GM23338 (cell line): ENCODE measurements around the gene ESYT1. TPM values are rescaled to one million over a fixed set of nuclear protein-coding genes. Genes with fewer than 3 reads are reported as not detected.

ENCODE experiments used
- ATAC-seq: fragments of 200-7000 bp; cut with Tn5 transposase; 3 replicates; pipeline ENCODE4 v1.9.1; 2020
- DNase-seq: peaks from one replicate; pipeline ENCODE4 v3.0.0-alpha.2; 2015; ENCODE audit warnings: low spot score
- H2AFZ ChIP-seq: fragments of 200-600 bp; sonication (generic); 2 replicates; pipeline ENCODE4 v1.8.0; 2016; ENCODE audit warnings: antibody characterized with exemption, mild to moderate bottlenecking, moderate library complexity
- H3F3A ChIP-seq: fragments of 200-600 bp; sonication (generic); replicated peaks from 2 replicates; pipeline ENCODE4 v1.8.0; 2017; ENCODE audit warnings: antibody characterized with exemption, mixed run types, low read depth
- H3K27ac ChIP-seq: fragments of 200-600 bp; sonication (generic); 2 replicates; pipeline ENCODE4 v1.6.1; 2016; ENCODE audit warnings: low read depth
- H3K27me3 ChIP-seq: fragments of 200-600 bp; sonication (generic); 2 replicates; pipeline ENCODE4 v1.8.0; 2016; ENCODE audit warnings: mild to moderate bottlenecking, mixed run types, moderate library complexity; ENCODE audit not compliant: insufficient read depth
- H3K36me3 ChIP-seq: fragments of 200-600 bp; sonication (generic); 2 replicates; pipeline ENCODE4 v1.8.0; 2016; ENCODE audit warnings: mild to moderate bottlenecking; ENCODE audit not compliant: insufficient read depth
- H3K4me1 ChIP-seq: fragments of 200-600 bp; sonication (generic); 2 replicates; pipeline ENCODE4 v1.8.0; 2016; ENCODE audit warnings: mild to moderate bottlenecking, moderate library complexity; ENCODE audit not compliant: insufficient read depth
- H3K4me2 ChIP-seq: fragments of 200-600 bp; sonication (generic); 2 replicates; pipeline ENCODE4 v1.7.1; 2017; ENCODE audit warnings: mixed run types
- H3K4me3 ChIP-seq: fragments of 200-600 bp; sonication (generic); 2 replicates; pipeline ENCODE4 v1.6.1; 2016; ENCODE audit warnings: mixed run types
- H3K79me2 ChIP-seq: fragments of 200-600 bp; sonication (generic); replicated peaks from 2 replicates; pipeline ENCODE4 v1.8.0; 2017; ENCODE audit warnings: mild to moderate bottlenecking; ENCODE audit not compliant: insufficient read depth
- H3K9me2 ChIP-seq: fragments of 200-600 bp; sonication (generic); 2 replicates; pipeline ENCODE4 v1.8.0; 2017; ENCODE audit not compliant: insufficient read depth
- H4K20me1 ChIP-seq: fragments of 200-600 bp; sonication (generic); replicated peaks from 2 replicates; pipeline ENCODE4 v1.8.0; 2017; ENCODE audit warnings: mild to moderate bottlenecking; ENCODE audit not compliant: insufficient read depth
- H3K27ac Mint-ChIP-seq: 2 replicates; pipeline ENCODE4 v1.8.0; 2020; ENCODE audit warnings: inconsistent platforms, mild to moderate bottlenecking, moderate library complexity, mixed read lengths
- H3K27me3 Mint-ChIP-seq: 3 replicates; pipeline ENCODE4 v1.8.0; 2022; ENCODE audit warnings: low read depth, mild to moderate bottlenecking, moderate library complexity, mixed read lengths, inconsistent platforms; ENCODE audit not compliant: insufficient read depth, poor library complexity
- H3K36me3 Mint-ChIP-seq: 3 replicates; pipeline ENCODE4 v1.8.0; 2021; ENCODE audit warnings: low read depth, mild to moderate bottlenecking, inconsistent platforms, moderate library complexity, mixed read lengths
- H3K4me1 Mint-ChIP-seq: 3 replicates; pipeline ENCODE4 v1.8.0; 2020; ENCODE audit warnings: mild to moderate bottlenecking, inconsistent platforms, mixed read lengths
- H3K4me3 Mint-ChIP-seq: 3 replicates; pipeline ENCODE4 v1.8.0; 2021; ENCODE audit warnings: moderate library complexity, mild to moderate bottlenecking, inconsistent platforms, mixed read lengths
- H3K9me3 Mint-ChIP-seq: 3 replicates; pipeline ENCODE4 v1.8.0; 2020; ENCODE audit warnings: moderate library complexity, mild to moderate bottlenecking, inconsistent platforms, mixed read lengths
- CREB1 ChIP-seq: fragments of 250-450 bp; sonication (Bioruptor Pico); IDR thresholded peaks from 2 replicates; pipeline ENCODE4 v1.5.0; 2020; ENCODE audit warnings: low read depth, mild to moderate bottlenecking, moderate library complexity
- CTCF ChIP-seq, 2 experiments: fragments of 200-600 bp in 1 of 2; sonication (generic) in 1 of 2; conservative IDR thresholded peaks; 2 replicates each; pipeline versions ENCODE4 v1.5.1 to v1.6.1; 2016 to 2017; ENCODE audit warnings: antibody characterized with exemption in 2 of 2, low read depth in 2 of 2, mild to moderate bottlenecking in 2 of 2, moderate library complexity in 1 of 2
- EZH2 ChIP-seq: fragments of 200-600 bp; sonication (generic); IDR thresholded peaks from one replicate; pipeline ENCODE4 v1.8.0; 2017; ENCODE audit warnings: antibody characterized with exemption, mild to moderate bottlenecking, low read depth; ENCODE audit not compliant: unreplicated experiment
- EZH2phosphoT487 ChIP-seq: fragments of 200-600 bp; sonication (generic); IDR thresholded peaks from one replicate; pipeline ENCODE4 v1.8.1; 2018; ENCODE audit warnings: antibody characterized with exemption; ENCODE audit not compliant: unreplicated experiment
- JUNB ChIP-seq: IDR thresholded peaks from one replicate; pipeline ENCODE4 v1.6.1; 2016; ENCODE audit warnings: antibody characterized with exemption; ENCODE audit not compliant: unreplicated experiment
- NANOG ChIP-seq: IDR thresholded peaks from 2 replicates; pipeline ENCODE4 v1.6.1; 2016; ENCODE audit warnings: antibody characterized with exemption, borderline replicate concordance
- POLR2AphosphoS5 ChIP-seq: IDR thresholded peaks from 2 replicates; pipeline ENCODE4 v1.6.1; 2016; ENCODE audit warnings: antibody characterized with exemption, low read depth
- ZNF114 ChIP-seq: fragments of 250-450 bp; sonication (Bioruptor Pico); IDR thresholded peaks from 2 replicates; pipeline ENCODE4 v1.5.0; 2020; ENCODE audit warnings: mild to moderate bottlenecking, moderate library complexity
- ZNF331 ChIP-seq: fragments of 250-450 bp; sonication (Bioruptor Pico); IDR thresholded peaks from 2 replicates; pipeline ENCODE4 v1.5.0; 2020; ENCODE audit warnings: low read depth, mild to moderate bottlenecking, moderate library complexity
- ZNF462 ChIP-seq: fragments of 250-450 bp; sonication (Bioruptor Pico); IDR thresholded peaks from 2 replicates; pipeline ENCODE4 v1.5.0; 2020; ENCODE audit warnings: mild to moderate bottlenecking, moderate library complexity
- polyA plus RNA-seq: library from polyadenylated mRNA; unstranded; fragments of >200 nt; fragmentation: Nextera tagmentation; extraction: Ambion mirVana; gene quantifications from 2 replicates; pipeline ENCODE4 v1.2.1, GENCODE V29; 2016
- total RNA-seq: library from RNA; depleted of rRNA; stranded (reverse); fragments of >200 nt; shearing (Covaris generic); gene quantifications from 2 replicates; pipeline ENCODE4 v1.2.3, GENCODE V29; 2014

Gene ESYT1
- total and polyA plus RNA-seq, 2 experiments from 2014 or later = 23.3 to 142 TPM

GRCh38 chr12:56115329-56115728, 12.7 kb upstream of the ESYT1 start:
- Histone ChIP-seq H3K4me1 (peaks cover 10% of the 10 kb centered on the region), H3K4me2 (peak overlapping the region; percentile 90), H3K36me3 (peaks cover 21% of the 10 kb centered on the region), H4K20me1 (no peaks in the 10 kb centered on the region), H3F3A (peaks cover 35% of the 10 kb centered on the region), H3K9me2 (no peaks in the 10 kb centered on the region), H3K27me3 (no peaks in the 10 kb centered on the region), H2AFZ (peak overlapping the region; percentile 6), H3K79me2 (peaks cover 12% of the 10 kb centered on the region), H3K27ac (peak overlapping the region; percentile 96; the same call in 1 of the 2 replicates), H3K4me3 (peak overlapping the region; percentile 86)
- Mint-ChIP-seq H3K4me1 (peaks cover 19% of the 10 kb centered on the region), H3K27ac (peak overlapping the region; percentile 100), H3K9me3 (peaks cover 6% of the 10 kb centered on the region; the same call in 2 of the 3 replicates), H3K27me3 (peaks cover 22% of the 10 kb centered on the region), H3K36me3 (peaks cover 61% of the 10 kb centered on the region), H3K4me3 (peak overlapping the region; percentile 94)
- no peak for TF ChIP-seq ZNF114 (CRISPR knock-in tag)
- TF ChIP-seq CTCF (conservative IDR thresholded peaks at IDR 0.05; ENCODE audit: low read depth in 2 of 2) = no peak
- no peak for TF ChIP-seq EZH2
- no peak for TF ChIP-seq NANOG
- no peak for TF ChIP-seq ZNF462
- no peak for TF ChIP-seq POLR2AphosphoS5
- no peak for TF ChIP-seq ZNF331
- TF ChIP-seq JUNB = no peak
- no peak for TF ChIP-seq CREB1 (CRISPR knock-in tag)
- TF ChIP-seq EZH2phosphoT487 = no peak
- ATAC-seq (no peak), DNase-seq (peak; percentile 42)
